Endothelial cell of umbilical vein (primary cell): ENCODE measurements around the gene APC2.

ENCODE experiments used
- EZH2 ChIP-seq: IDR thresholded peaks from 2 replicates; pipeline ENCODE4 v1.6.1; 2012; ENCODE audit warnings: borderline replicate concordance, low read depth, mild to moderate bottlenecking, moderate library complexity, low read length, inconsistent platforms; ENCODE audit not compliant: severe bottlenecking
- FOS ChIP-seq: IDR thresholded peaks from 2 replicates; pipeline ENCODE4 v1.6.1; 2011; ENCODE audit warnings: mild to moderate bottlenecking, low read length, moderate library complexity, borderline replicate concordance; ENCODE audit not compliant: insufficient read depth
- GATA2 ChIP-seq: IDR thresholded peaks from 2 replicates; pipeline ENCODE4 v1.7.0; 2011; ENCODE audit warnings: low read depth, mild to moderate bottlenecking, moderate library complexity, mixed read lengths, low read length; ENCODE audit not compliant: insufficient read length, insufficient read depth
- POLR2A ChIP-seq: IDR thresholded peaks from 2 replicates; pipeline ENCODE4 v1.6.1; 2012; ENCODE audit warnings: low read depth, mild to moderate bottlenecking, control low read depth, low read length
- POLR2AphosphoS5 ChIP-seq: IDR thresholded peaks from 2 replicates; pipeline ENCODE4 v1.6.1; 2012; ENCODE audit warnings: low read depth, mild to moderate bottlenecking, control low read depth, low read length, moderate library complexity; ENCODE audit not compliant: insufficient read depth
- TF ChIP-seq, protein P1 (sequence below), 2 donors: IDR thresholded peaks; 1 replicate in 1 of 2; 2 replicates in 1 of 2; pipeline ENCODE4 v1.5.1; 2011; ENCODE audit warnings: low read length in 2 of 2, mild to moderate bottlenecking in 2 of 2, moderate library complexity in 2 of 2, control low read depth in 1 of 2, inconsistent platforms in 1 of 2, low read depth in 1 of 2; ENCODE audit not compliant: insufficient read depth in 1 of 2; ENCODE audit errors: extremely low read depth in 1 of 2
- TF ChIP-seq, protein P2 (sequence below): IDR thresholded peaks from 2 replicates; pipeline ENCODE4 v1.6.1; 2011; ENCODE audit not compliant: insufficient read depth, insufficient read length

DNA sequence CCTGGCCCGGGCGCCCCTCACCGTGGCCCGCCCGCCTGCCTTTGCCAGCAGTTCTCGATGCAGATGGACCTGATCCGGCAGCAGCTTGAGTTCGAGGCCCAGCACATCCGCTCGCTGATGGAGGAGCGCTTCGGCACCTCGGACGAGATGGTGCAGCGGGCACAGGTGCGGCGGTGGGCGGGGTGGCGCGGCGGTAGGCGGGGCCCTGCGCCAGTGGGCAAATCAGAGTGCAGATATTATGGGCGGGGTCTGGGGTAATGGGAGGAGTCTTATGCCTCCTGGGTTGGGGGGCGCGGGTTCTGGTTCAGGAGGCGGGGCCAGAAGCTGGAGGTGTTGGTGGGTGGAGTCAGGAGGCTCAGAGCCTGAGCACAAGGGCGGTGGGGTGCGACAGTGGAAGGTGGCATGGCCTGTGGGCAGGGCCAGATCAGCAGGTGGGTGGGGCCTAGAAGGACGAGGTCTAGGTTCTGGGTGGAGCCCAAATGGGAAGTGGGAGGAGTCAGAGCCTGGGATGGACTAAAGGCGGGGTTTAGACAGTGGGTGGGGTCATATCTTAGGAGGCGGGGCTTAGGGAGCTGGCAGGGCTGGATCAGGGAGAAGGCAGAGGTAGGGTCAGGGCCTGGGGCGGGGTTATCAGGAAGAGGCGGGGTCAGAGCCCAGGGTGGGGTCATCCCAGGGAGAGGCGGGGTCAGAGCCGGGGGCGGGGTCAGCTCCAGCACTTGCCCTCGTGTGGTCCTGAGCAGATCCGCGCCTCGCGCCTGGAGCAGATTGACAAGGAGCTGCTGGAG lies 5.6 kb downstream of the APC2 start:
- TF ChIP-seq EZH2 (no peak), POLR2A (no peak), POLR2AphosphoS5 (no peak), GATA2 (no peak), FOS (no peak)
- TF ChIP-seq, protein P1, sequence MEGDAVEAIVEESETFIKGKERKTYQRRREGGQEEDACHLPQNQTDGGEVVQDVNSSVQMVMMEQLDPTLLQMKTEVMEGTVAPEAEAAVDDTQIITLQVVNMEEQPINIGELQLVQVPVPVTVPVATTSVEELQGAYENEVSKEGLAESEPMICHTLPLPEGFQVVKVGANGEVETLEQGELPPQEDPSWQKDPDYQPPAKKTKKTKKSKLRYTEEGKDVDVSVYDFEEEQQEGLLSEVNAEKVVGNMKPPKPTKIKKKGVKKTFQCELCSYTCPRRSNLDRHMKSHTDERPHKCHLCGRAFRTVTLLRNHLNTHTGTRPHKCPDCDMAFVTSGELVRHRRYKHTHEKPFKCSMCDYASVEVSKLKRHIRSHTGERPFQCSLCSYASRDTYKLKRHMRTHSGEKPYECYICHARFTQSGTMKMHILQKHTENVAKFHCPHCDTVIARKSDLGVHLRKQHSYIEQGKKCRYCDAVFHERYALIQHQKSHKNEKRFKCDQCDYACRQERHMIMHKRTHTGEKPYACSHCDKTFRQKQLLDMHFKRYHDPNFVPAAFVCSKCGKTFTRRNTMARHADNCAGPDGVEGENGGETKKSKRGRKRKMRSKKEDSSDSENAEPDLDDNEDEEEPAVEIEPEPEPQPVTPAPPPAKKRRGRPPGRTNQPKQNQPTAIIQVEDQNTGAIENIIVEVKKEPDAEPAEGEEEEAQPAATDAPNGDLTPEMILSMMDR (IDR thresholded peaks at IDR 0.05; ENCODE audit: extremely low read depth in 1 of 2, insufficient read depth in 1 of 2, low read depth in 1 of 2, low read length in 2 of 2): no peak
- TF ChIP-seq, protein P2, sequence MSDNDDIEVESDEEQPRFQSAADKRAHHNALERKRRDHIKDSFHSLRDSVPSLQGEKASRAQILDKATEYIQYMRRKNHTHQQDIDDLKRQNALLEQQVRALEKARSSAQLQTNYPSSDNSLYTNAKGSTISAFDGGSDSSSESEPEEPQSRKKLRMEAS: no peak
